Muscle of back (tissue), 11 donors: ENCODE measurements around the gene JPH2. TPM values are rescaled to one million over a fixed set of nuclear protein-coding genes. Genes with fewer than 3 reads are reported as not detected.

Experiments
- DNase-seq, 3 donors: peaks; one replicate each; pipeline versions ENCODE4 v3.0.0 to v3.0.0-alpha.2; 2013
- polyA plus RNA-seq, 10 donors: library from polyadenylated mRNA; unstranded; fragments of 120-200 nt; gene quantifications; one replicate each; pipeline ENCODE4 v1.2.1, GENCODE V29; 2013; ENCODE audit not compliant: insufficient read length in 10 of 10

Gene JPH2
- polyA plus RNA-seq, 10 donors: 44.7 to 95.8 (median 72.8) TPM

DNA sequence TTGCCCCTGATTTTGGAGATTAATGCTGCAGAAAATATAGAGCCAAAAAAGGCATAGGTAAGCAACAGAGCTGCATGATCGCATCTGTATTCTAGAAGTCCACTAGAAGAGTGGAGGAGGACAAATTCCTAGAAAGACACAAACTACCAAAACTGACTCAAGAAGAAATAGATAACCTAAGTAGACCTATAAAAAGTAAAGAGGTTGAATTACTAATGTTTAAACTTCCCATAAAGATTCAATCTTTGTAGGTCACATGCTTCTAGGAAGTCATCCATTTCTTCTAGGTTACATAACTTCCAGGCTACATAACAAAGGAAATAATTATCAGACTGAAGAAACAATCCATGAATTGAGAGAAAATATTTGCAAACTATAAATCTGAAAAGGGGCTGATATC lies 84.4 kb downstream of the JPH2 start:
- DNase-seq: no peak

GRCh38 chr20:44099832-44100231 lies 87.2 kb downstream of the JPH2 start:
- DNase-seq: no peak

DNA sequence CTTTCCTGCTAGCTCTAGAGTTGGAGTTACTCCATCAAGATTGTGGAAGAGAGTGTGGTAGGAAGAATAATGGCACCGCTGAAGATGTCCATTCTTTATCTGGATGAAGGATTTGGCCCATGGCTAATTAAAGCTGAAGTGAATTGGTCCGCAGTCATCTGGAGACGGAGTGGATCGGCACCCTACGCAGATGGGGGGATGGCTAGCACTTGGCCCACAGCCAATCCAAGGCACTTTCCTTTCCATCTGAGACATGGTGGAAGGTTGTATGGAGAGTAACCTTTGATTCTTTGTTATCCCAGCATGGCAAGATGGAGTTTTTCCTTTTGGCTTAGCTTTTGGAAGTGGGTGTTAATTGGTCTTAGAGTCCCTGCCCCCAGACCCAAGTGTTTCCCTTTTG lies 88.3 kb downstream of the JPH2 start:
- no peak for DNase-seq

- no peak for DNase-seq
Observed at GRCh38 chr20:44098256-44098630, 88.7 kb downstream of the JPH2 start.

GRCh38 chr20:44097521-44098255 lies 89.3 kb downstream of the JPH2 start:
- DNase-seq: no peak

DNA sequence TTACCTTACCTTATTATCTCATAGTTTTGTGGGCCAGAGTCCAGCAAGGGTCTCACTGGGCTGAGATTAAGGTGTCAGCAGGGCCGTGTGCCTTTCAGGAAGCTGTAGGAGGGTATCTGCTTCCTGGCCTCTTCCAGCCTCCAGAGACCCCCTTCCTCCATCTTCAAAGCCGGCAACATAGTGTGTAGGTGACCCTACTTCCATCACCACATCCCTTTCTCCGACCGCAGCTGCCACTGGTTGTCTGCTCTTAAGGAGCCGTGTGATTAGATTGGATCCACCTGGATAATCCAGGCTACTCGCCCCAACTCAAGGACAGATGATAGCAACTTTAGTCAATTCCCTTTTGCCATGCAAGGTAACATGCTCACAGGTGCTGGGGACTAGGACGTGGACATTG lies 91.2 kb downstream of the JPH2 start:
- DNase-seq: no peak

DNA sequence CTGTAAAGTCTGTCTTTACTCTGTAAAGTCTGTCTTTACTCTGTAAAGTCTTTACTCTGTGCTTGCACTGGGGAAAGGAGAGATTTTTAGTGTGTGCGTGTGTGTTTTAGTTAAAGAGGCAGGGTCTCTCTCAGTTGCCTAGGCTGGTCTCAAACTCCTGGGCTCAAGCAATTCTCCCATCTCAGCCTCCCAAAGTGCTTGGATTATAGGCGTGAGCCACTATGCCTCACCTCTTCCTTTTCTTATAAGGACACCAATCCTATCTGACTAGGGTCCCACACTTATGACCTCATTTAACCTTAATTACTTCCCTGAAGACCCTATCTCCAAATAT lies 93.8 kb downstream of the JPH2 start:
- no peak for DNase-seq

DNA sequence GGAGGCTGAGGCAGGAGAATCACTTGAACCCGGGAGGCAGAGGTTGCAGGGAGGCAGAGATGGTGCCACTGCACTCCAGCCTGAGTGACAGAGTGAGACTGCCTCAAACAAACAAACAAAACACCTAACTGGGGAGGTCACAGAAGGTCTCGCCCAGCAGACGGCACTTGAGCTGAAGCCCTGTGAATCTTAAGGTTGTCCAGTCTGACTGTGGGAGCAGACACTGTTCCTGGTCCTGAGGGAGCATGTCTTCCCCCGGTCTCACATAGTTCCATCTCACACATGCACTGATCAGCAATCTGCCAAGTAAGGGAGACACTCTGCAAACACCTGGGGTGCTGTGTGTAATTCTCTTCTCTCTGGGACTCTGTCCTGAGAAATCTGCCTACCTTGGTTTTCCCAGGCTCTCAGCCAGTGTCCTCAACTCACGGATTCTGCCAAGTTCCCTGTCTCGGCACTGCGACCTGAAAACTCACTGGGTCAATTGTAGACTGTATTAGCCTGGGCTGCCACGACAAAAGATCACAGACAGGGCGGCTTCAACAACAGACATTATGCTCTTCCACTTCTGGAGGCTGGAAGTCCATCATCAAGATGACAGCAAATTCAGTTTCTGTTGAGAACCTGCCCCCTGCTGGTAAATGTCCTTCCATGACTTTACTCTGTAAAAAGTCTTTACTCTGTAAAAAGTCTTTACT lies 94.3 kb downstream of the JPH2 start:
- no peak for DNase-seq

DNA sequence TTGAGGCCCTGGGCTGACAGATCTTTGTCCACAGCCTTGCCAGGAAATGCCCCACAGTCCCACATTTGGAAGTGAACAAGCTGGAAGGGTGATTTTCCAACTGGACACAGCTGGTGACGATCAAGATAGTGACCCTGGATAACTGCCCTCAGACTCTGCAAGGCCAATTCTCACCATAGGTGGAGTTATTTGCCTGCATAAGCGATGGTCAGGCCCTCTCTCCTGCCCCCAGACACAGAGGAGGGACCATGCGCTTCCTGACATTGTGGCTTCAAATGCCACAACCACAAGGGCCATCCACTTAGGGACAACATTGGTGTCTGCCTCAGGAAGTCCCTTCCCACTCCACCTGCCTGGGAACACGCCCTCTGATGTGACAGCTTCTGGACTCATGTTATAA lies 96.0 kb downstream of the JPH2 start:
- DNase-seq: no peak

DNA sequence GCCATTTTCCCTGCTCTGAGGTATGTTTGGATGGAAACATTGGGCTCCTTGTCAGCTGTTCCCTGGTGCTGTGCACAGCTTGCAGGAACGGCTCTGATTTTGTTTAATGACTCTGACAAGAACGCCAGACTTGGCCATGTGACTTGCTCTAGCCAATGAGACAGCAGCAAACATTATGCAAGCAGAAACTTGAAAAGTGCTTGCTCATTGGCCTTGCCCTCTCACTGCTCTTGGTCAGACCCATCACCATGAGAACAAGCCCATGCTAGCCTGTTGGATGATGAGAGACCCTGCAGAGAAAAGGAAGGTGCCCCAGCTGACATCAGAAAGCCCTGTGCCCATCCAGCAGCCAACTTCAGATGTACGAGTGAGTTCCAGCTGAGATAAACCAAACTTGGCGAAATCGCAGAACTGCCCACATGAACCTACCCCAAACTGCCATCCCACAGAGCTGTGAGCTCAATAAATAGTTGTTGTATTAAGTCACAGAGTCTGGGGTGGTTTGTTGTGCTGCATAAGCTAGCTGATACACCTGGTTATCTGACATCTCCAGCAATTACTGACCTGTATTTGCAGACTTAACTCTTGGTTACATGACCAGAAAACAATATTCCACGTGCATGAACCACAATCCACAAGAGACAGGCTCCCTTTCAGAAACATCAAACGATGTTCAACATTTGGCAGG lies 96.9 kb downstream of the JPH2 start:
- no peak for DNase-seq

DNA sequence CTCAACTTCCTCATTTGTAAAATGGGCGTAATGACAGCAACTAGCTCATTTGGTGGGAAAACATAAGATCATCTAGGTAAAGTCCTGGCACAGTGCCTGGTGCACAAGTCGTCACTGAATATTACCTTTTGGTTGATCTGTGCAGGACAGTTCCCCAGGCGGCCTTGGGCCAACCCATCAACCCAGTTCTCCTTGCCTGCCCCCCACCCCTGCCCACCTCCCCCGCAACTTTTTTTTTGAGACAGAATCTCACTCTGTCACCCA lies 99.2 kb downstream of the JPH2 start:
- no peak for DNase-seq

DNA sequence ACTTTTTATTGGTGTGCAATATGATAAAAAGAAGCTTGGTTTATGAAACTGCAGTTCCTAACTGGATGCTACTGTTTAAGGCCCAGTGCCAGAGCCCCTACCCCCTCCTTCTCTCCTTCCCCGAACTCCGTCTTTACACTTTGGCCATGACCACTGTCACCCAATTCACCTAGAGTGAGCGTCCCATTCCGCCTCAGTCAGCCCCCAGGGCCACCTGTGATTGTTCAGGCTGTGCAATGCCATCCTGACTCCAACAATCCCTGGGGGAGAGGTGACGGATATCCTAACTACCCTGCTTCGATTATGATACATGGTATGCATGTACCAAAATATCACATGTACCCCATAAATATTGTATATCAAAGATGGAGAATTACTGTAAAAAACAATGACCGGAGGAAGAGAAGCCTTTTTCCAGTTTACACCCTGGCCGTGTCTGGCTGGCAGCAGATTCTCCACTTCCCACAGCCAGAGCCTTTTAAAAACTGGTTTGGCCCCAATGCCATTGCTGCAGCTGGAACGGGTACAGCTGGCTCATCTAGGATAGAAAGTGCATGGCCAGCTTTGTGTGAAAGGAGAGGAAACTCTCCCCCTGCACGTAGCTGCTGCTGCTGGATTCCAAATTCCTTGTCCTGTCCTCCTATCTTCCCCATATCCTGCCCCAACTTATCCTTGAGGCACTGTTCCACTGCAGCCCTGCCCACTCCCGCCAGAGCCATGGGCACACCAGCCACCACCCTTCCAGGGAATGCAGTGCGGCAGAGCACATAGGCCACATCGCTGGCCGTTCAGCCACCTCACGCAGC lies 99.7 kb downstream of the JPH2 start:
- peak in 1 of 3 donors; percentile 37 for DNase-seq

GRCh38 chr20:44085616-44086434 lies 101.2 kb downstream of the JPH2 start:
- DNase-seq: no peak

DNA sequence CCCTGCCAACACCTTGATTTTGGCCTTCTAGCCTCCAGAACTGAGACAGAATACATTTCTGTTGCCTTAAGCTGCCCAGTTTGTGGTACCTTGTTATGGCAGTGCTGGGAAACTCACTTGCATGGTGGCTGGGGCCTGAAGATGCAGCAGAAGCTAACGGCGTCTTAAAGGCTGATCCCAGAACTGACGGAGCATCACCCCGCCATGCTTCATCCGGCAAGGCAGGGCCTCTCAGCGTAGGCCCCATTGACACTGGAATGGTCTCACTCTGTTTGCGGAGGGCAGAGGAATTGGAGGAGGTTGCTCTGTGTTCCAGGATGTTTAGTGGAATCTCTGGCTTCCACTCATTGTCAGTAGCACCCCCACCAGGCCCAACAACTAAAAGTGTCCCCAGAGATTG lies 102.1 kb downstream of the JPH2 start:
- DNase-seq: no peak

- no peak for DNase-seq
Observed at GRCh38 chr20:44084439-44084838, 102.5 kb downstream of the JPH2 start.

DNA sequence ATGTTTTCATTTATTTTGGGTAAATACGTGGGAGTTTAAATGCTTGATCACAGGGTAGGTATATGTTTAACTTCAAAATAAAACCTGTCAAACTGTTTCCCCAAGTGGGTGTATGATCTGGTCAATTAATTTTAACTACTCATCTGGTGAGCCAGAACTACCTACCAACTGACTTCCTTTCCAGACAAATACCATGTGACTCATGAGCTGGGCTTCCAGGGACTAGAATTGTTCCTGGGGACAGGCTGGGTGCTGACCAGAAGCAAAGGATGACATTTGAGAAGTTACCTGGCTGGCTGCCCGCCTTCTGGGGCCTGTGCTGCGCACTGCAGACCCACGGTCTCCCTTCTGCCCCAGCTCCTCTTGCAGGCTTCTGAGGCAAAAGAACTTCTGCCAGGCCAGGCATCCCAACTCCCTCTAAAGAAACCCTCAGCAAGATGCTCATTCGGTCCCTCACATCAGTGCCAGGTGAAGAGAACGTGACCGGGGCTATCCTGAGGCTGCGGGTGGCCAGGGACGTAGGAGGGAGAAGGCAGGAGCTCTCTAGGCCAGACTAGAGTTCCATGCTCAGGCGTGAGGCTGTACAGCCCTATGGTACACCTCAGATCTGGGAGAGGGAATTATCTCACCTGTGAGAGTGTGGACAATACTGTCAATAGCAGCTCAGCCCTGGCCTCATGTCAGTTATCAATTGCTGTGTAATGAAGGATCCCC lies 103.6 kb downstream of the JPH2 start:
- DNase-seq: peak; percentile 48 to 56 (median 48)

- no peak for DNase-seq
Observed at GRCh38 chr20:44081888-44082287, 105.1 kb downstream of the JPH2 start.

GRCh38 chr20:44081476-44081875 lies 105.5 kb downstream of the JPH2 start:
- DNase-seq: no peak

GRCh38 chr20:44080646-44081267 lies 106.2 kb downstream of the JPH2 start:
- DNase-seq: peak; percentile 70 to 85 (median 81)

DNA sequence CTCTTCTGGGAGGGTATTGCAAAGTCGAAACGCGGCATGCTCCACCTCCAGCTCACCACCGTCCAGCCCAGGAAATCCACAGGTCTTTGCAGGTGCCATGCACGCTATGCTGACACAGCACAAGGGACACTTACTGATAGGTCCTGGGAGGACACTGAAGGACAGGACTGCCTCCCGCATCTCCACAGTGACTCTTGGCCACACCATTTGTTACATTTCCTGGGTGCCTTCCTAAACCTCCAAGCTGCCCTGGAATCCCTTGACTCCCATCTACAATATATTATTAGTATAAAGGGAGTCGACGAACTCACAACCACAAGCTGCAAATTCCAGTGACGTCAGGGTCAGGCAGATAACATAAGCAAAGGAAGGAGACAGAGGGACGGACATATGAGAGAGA lies 106.9 kb downstream of the JPH2 start:
- DNase-seq: no peak

- no peak for DNase-seq
Observed at GRCh38 chr20:44079291-44079690, 107.7 kb downstream of the JPH2 start.
